KBM-7 (cell line): ENCODE results near the gene IFNL1.
"Not testable (repeated sequence)": the region's sequence is repeated elsewhere in the genome, so short reads cannot be mapped to it uniquely, and the experiment has no call there.

ENCODE experiments used
- DNase-seq: peaks from one replicate; pipeline ENCODE4 v3.0.0-alpha.2; 2015
- in situ Hi-C: fragments of 300-500 bp; cut with MboI; formaldehyde crosslinking; loops from 2 replicates; pipeline ENCODE4 v1.14.3; 2020; ENCODE audit warnings: low sequenced_read_pairs, low pct_unique_long_range_greater_than_20kb, mixed read lengths

Gene IFNL1

DNA sequence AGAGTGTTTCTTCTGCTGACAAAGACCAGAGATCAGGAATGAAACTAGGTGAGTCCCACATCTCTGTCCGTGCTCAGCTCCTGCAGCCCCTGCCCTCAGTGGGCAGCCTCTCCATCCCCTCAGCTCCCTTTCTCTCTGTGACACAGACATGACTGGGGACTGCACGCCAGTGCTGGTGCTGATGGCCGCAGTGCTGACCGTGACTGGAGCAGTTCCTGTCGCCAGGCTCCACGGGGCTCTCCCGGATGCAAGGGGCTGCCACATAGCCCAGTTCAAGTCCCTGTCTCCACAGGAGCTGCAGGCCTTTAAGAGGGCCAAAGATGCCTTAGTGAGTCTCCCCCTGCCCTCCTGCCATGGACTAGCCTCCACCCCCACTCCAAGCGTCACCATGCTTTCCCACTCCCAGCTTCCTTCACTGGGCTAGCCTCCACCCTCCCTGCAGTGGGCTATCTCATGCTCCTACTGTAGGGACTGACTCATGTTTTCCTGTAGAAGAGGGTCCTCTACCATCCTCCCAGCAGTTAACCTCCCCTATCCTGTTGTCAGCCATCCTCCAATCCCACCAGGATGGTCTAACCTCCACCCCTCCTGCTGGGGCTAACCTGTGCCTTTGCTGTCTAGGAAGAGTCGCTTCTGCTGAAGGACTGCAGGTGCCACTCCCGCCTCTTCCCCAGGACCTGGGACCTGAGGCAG lies 27.5 kb upstream of the IFNL1 start:
- in situ Hi-C loops, DNase-seq: not testable (repeated sequence)

DNA sequence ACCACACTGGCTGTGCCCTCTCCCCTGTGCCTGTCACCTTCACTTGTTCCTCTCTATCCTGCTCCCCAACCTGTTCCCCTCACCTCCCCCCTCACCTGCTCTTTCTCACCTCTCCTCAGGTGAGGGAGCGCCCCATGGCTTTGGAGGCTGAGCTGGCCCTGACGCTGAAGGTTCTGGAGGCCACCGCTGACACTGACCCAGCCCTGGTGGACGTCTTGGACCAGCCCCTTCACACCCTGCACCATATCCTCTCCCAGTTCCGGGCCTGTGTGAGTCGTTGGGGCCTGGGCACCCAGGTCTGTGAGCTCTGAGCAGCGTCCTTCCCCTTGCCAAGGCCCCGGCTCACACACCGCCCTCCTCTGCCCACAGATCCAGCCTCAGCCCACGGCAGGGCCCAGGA lies 26.8 kb upstream of the IFNL1 start:
- DNase-seq, in situ Hi-C loops: not testable (repeated sequence)

DNA sequence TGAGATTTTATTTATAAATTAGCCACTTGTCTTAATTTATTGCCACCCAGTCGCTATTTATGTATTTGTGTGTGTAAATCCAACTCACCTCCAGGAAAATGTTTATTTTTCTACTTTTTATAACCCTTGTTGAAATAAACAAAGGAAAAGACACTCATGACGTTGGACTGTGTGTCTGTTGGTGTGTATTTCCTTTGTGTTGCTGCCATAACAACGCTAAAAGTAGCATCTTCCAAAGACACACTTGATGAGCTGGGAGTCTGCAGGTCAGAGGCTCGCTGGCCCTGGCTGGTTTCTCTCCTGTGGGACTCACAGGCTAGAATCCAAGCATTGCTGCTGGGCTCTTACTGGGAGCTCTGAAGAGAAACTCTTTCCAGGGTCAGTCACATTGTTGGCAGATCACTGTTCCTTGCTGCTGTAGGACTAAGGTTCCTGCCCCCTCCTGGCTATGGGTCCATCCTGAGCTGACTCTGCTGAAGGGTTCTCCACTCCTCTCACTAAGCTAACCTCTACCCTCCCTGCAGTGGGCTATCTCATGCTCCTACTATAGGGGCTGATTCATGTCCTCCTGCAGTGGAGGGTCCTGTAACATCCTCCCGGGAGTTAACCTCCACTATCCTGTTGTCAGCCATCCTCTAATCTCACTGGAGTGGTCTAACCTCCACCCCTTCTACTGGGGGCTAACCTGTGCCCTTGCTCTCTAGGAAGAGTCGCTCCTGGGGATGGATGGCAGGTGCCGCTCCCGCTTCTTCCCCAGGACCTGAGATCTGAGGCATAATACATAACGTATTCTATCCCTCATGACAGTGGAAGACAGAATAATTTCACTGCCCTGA lies 26.0 kb upstream of the IFNL1 start:
- DNase-seq, result no peak
- in situ Hi-C loops, result no loop called here

DNA sequence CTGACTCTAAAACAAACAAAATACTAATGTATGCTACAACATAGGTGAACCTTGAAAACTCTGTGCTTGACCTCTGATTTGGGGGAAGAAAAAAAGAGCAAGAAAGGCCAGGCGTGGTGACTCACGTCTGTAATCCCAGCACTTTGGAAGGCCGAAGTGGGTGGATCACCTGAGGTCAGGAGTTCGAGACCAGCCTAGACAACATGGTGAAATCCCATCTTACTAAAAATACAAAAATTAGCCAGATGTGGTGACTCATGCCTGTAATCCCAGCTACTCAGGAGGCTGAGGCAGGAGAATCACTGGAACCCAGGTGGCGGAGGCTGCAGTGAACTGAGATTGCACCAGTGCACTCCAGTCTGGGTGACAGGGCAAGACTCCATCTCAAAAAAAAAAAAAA lies 22.3 kb upstream of the IFNL1 start:
- in situ Hi-C loops, DNase-seq: not testable (repeated sequence)

DNA sequence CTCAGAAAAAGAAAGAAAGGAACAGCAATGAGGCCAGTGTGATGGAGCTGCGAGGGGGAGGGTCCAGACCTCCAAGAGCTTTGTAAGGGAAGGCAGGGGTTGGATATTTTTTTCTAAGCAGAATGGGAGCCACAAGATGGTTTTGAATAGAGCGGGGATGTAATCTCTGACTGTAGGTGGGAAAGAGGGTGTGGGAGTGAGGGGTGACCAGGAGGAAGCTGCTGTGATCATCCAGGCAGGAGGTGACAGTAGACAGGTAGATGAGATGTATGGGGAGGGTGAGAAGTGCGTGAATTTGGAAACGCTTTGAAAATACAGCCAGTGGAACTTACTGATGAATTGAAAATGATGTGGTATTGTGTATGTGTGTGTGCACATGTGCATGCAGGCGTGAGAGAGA lies 20.6 kb upstream of the IFNL1 start:
- no peak for DNase-seq
- in situ Hi-C loops, result no loop called here

DNA sequence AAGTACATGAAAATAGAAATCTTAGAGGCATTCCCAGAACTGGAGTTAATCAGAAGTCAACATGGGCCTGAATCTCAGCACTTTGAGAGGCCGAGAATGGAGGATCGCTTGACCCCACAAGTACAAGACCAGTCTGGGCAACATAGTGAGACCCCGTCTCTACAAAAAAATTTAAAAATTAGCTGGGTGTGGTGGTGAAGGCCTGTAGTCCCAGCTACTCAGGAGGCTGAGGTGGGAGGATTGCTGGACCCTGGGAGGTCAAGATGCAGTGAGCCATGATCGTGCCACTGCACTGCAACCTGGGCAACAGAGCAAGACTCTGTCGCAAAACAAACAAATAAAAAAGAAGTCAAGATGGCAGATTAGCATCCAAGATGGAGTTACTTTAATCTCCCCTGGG lies 19.5 kb upstream of the IFNL1 start:
- in situ Hi-C loops, result no loop called here
- no peak for DNase-seq

DNA sequence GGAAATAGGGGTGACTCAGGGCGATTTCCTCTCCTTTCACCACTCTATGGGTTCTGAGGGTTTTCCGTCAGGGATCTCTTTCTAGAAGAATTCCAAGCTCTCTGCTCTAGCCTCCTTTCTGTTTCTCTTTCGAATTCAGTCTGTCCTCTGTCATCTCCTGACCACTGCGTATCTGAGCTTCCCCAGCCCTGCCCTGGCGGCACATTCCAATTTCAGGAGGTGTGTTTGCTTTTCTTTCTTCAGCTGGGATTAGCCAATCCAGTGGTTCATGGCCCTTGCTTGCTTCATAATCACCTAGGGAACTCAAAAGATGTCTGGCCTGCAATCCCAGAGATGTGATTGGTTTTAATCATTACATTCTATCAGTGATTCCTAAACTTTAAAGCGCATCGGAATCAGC lies 18.6 kb upstream of the IFNL1 start:
- no peak for DNase-seq
- in situ Hi-C loops, result no loop called here

DNA sequence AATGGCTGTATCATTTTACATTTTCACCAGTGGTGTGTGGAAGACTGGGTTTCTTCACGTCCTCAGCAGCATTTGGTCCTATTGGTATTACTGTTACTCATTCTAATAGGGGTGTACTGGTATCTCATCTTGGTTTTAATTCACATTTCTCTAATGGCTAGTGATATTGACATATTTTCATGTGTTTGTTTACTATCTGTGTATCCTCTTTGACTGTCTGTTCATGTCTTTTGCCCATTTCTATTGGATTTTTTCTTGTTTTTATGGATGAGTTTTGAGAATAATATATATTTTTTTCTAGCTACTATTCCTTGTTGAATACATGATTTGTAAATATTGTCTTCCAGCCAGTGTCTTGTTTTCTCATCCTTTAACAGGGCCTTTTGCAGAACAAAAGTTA lies 14.2 kb upstream of the IFNL1 start:
- in situ Hi-C loops, result no loop called here
- DNase-seq, result no peak

DNA sequence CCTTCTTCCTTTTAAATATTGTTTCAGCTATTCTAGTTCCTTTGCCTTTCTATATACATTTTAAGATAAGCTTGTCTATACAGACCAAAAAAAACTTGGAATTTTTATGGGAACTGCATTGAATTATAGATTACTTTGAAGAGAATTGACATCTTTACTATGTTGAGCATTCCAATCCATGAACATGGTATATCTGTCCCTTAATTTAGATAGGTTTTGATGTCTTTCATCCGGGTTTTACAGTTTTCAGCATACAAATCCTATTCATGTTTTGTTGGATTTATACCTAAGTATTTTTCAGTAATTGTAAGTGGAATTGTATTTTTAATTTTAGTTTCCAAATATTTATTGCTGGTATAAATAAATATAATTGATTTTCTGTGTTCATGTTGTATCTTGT lies 12.2 kb upstream of the IFNL1 start:
- DNase-seq, result no peak
- in situ Hi-C loops, result no loop called here

DNA sequence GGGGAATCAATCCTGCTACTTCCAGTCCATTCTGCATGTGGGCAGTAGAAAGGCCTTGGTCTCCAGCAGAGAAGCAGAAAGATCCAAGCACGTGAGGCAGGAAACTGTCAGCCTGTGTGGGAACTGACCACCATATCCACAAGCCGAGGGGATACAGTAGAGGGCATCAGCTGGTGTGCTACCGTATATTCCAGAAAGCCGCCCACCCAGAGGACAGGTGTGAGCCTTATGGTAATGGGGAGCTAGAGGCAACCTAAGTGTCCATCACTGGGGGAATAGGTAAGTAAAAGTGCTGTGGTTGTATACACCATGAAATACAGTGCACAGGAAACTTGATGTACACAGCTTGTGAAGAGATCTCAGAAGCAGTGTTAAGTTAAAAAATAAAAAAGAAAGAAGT lies 2.8 kb upstream of the IFNL1 start:
- no peak for DNase-seq
- in situ Hi-C loops, result no loop called here

DNA sequence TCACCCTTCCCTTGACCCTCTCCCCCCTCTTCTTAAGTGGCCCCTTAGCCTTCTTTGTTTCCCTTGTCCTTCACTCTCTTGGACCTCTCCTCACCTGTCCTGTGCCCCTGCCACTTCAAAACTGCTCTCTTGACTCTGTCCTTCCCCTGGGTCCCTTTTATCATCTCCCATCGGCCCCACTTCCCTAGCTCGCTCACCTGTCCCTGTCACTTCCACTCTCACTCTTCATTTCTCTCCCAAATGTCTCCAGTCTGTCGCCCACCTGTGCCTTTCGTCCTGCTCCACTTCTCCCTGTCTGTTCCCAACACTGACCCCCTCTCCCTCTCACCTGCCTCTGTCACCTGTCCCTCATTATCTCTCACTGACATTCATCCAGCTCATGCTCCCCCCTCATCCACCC lies 699 bp downstream of the IFNL1 start:
- DNase-seq, result no peak
- in situ Hi-C loops, result no loop called here

DNA sequence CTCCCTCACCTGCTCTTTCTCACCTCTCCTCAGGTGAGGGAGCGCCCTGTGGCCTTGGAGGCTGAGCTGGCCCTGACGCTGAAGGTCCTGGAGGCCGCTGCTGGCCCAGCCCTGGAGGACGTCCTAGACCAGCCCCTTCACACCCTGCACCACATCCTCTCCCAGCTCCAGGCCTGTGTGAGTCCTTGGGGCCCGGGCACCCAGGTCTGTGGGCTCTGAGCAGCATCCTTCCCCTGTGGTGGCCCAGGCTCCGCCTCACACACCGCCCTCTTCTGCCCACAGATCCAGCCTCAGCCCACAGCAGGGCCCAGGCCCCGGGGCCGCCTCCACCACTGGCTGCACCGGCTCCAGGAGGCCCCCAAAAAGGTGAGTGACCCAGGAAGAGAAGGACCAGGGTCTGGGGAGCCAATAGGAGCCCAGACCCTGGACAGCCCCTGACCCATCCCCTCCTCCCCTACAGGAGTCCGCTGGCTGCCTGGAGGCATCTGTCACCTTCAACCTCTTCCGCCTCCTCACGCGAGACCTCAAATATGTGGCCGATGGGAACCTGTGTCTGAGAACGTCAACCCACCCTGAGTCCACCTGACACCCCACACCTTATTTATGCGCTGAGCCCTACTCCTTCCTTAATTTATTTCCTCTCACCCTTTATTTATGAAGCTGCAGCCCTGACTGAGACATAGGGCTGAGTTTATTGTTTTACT lies 1.9 kb downstream of the IFNL1 start:
- in situ Hi-C loops, result no loop called here
- DNase-seq, result no peak

DNA sequence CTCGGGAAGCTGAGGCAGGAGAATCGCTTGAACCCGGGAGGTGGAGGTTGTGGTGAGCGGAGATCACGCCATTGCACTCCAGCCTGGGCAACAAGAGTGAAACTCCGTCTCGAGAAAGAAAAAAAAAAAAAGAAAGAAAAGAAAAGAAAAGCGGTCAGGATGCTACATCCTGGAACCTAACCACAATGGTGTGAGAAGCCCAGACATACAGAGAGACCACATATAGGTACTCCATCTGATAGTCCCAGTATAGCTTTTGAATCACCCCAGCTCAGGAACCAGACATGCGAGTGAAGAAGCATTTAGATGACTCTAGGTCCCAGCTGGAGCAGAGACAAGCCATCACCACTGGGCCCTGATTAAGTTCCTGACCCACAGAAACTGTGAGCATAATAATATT lies 3.2 kb downstream of the IFNL1 start:
- in situ Hi-C loops, result no loop called here
- no peak for DNase-seq

DNA sequence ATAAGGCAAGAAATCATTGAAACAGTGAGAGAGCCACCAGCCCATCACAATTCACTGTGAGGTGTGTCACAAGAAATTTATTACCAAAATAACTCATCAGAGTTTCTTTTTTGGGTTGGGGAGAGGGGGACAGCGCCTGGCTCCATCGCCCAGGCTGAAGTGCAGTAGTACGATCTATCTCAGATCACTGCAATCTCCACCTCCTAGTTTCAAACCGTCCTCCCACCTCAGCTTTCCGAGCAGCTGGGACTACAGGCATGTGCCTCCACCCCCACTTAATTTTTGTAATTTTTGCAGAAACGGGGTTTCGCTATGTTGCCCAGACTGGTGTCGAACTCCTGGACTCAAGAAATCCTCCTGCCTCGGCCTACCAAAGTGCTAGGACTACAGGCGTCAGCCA lies 3.6 kb downstream of the IFNL1 start:
- DNase-seq, result no peak
- in situ Hi-C loops, result no loop called here

DNA sequence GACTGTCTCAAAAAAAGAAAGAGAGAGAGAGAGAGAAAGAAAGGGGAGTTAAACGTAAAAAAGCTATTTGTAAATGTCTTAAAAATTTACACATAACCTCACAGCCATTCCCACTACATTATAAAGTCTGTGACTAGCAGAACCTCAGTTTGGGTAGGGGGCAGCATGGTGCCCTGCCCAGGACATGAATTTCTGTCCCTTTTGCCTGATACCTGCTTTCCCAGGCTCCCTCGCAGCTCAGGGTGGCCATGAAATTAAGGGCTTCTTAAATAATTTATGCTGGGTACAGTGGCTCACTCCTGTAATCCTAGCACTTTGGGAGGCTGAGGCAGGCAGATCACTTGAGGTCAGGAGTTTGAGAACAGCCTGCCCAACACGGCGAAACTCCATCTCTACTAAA lies 4.8 kb downstream of the IFNL1 start:
- in situ Hi-C loops, result no loop called here
- no peak for DNase-seq

DNA sequence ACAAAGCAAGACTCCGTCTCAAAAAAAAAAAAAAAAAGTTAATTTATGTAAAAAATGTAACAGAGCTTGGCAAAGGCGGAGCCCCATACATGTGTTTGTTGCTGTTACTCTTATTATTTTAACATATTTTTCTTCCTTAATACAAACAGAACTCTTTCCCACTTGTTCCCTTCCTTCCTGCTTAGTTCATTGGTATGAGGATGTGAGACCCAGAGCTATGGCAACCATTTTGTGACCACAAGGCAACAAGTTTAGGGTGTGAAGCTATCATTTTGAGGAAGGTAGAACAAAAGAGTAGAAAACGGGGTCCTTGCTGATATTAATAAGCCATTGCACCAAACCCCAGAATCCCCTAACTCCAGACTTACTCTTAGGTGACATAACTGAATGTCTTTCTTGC lies 5.4 kb downstream of the IFNL1 start:
- in situ Hi-C loops, result no loop called here
- DNase-seq, result no peak

DNA sequence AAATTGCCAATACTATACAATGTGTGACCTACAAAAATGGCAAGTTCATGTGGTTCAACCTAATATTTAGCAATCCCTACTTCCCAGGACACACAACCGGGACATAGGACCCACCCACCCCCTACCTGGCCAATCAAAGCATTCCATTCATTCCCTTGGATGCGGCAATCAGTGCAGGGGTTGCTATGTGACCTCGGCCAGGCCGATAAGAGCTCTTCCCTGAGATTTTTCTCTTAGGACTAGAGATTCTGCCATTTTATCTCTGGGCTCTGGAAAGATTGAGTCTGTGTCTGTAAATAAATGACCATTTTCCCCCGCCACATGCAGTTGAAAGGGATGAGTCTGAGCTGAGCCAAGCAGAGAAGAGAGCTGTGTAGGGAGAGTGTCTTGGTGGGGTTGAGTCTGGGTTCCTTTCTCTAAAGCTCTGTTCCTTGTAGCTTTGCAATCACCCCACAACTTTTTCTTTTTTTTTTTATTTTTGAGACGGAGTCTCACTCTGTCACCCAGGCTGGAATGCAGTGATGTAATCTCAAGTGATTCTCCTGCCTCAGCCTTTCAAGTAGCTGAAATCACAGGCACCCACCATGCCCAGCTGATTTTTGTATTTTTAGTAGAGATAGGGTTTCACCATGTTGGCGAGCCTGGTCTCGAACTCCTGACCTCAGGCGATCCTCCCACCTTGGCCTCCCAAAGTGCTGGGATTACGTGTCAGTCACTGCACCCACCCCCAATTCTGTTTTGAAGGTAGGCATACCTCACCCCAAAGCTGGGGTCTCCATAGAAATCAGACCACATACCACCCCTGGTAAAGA lies 7.4 kb downstream of the IFNL1 start:
- DNase-seq, result no peak
- in situ Hi-C loops, result no loop called here

DNA sequence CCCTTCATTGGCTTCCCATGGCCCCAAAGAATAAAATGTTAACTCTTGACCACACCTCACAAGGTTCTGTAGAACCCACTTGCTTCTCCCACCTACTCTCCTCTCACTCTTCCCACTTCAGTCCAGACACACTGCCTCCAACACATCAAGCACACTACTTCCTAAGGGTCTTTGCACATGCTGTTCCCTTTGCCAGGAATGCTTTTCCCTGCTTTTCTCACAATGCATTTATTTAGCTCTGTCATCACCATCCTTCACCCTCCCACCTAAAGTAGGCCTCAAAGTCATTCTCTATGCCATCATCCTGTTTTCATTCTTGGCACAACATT lies 7.9 kb downstream of the IFNL1 start:
- DNase-seq, result no peak
- in situ Hi-C loops, result no loop called here

DNA sequence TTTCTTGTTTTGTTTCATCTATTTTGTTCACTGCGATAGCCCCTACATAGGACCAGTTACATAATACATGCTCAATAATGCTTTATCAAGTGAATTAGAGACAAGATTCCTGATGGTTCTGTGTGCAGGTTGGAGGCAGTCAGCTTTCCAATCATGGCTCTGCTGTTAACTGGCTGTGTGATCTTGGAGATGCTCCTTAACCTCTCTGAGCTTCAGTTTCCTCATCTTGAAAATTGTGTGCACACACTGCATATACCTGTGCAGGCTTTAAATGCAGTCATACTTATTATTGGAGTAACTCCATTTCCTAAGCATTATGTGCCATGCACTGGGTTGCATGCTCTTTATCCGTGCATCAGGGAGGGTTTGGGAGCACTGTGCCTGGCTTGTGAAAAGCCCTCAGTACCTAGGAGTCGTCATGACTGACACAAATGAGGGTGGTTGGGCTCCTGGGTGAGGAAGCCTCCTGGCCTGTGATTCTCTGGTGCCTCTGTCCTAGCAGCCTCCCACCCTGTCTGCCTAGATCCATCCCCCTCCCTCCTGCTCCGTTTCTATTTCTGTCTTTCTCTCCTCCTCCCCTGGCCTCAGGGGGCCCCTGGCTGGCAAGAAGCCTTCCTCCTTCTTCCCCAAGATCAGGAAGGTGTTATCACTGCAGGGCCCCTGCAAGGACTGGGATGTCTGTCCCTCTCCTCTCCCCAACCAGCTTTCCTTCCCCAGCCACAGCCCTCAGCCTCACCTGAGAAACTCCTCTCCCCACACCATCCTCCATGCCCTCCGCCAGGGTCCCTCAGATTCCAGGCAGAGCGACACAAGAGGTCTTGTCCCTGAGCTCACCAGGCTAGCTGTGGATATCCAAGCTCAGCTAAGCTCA lies 8.7 kb downstream of the IFNL1 start:
- in situ Hi-C loops, result no loop called here

More for the DNA sequence above, 8.7 kb downstream of the IFNL1 start:
- DNase-seq, result peak; percentile 64
